Upper lobe of right lung (tissue), 1 donor: ENCODE results near the gene GALNT2. TPM values are rescaled to one million over a fixed set of nuclear protein-coding genes. Genes with fewer than 3 reads are reported as not detected.

Source experiments
- ATAC-seq: fragments of 200-7000 bp; cut with Tn5 transposase; one replicate; pipeline ENCODE4 v1.9.1; 2020; ENCODE audit warnings: mild to moderate bottlenecking, moderate library complexity
- DNase-seq: peaks from one replicate; pipeline ENCODE4 v3.0.0-alpha.2; 2020
- H3K27ac ChIP-seq: fragments of 200-600 bp; one replicate; pipeline ENCODE4 v1.8.0; 2022
- H3K27me3 ChIP-seq: fragments of 200-600 bp; one replicate; pipeline ENCODE4 v1.8.0; 2022; ENCODE audit warnings: mild to moderate bottlenecking
- H3K36me3 ChIP-seq: fragments of 200-600 bp; one replicate; pipeline ENCODE4 v1.8.0; 2022
- H3K4me1 ChIP-seq: fragments of 200-600 bp; one replicate; pipeline ENCODE4 v1.8.0; 2022
- H3K4me3 ChIP-seq: fragments of 200-600 bp; one replicate; pipeline ENCODE4 v1.8.0; 2022; ENCODE audit warnings: mild to moderate bottlenecking
- H3K9me3 ChIP-seq: fragments of 200-600 bp; one replicate; pipeline ENCODE4 v1.8.0; 2022
- intact Hi-C: fragments of 100-400 bp; cut with DNase I; formaldehyde crosslinking; loops from one replicate; pipeline ENCODE4 v1.11.0; 2022
- total RNA-seq: library from RNA; stranded (reverse); fragmentation: NEBNext Ultra II Directional; extraction: Animal tissue kit (Norgen Biotek cat#: 25700); gene quantifications from one replicate; pipeline ENCODE4 v1.2.1, GENCODE V29; 2021
- TF ChIP-seq, protein P1 (sequence below): fragments of 200-600 bp; IDR thresholded peaks from one replicate; pipeline ENCODE4 v1.8.0; 2022; ENCODE audit warnings: antibody characterized with exemption
- donor health status: DM: no; HTN: yes; CAD: no; lungs with severe emphysema.

GALNT2 gene
- total RNA-seq, 1 donor from 2014 or later, result 55.1 TPM

GRCh38 chr1:230083053-230083452 is 16.0 kb downstream of the GALNT2 start:
- intact Hi-C loops, result no loop called here
- H3K4me1 ChIP-seq, result peaks cover 31% of the 10 kb centered on the region
- TF ChIP-seq, protein P1, sequence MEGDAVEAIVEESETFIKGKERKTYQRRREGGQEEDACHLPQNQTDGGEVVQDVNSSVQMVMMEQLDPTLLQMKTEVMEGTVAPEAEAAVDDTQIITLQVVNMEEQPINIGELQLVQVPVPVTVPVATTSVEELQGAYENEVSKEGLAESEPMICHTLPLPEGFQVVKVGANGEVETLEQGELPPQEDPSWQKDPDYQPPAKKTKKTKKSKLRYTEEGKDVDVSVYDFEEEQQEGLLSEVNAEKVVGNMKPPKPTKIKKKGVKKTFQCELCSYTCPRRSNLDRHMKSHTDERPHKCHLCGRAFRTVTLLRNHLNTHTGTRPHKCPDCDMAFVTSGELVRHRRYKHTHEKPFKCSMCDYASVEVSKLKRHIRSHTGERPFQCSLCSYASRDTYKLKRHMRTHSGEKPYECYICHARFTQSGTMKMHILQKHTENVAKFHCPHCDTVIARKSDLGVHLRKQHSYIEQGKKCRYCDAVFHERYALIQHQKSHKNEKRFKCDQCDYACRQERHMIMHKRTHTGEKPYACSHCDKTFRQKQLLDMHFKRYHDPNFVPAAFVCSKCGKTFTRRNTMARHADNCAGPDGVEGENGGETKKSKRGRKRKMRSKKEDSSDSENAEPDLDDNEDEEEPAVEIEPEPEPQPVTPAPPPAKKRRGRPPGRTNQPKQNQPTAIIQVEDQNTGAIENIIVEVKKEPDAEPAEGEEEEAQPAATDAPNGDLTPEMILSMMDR, result no peak
- no peaks in the 10 kb centered on the region for H3K27me3 ChIP-seq
- H3K4me3 ChIP-seq, result no peak overlapping the region
- DNase-seq (no peak), ATAC-seq (no peak)
- H3K36me3 ChIP-seq, result no peaks in the 10 kb centered on the region
- no peaks in the 10 kb centered on the region for H3K9me3 ChIP-seq
- no peak overlapping the region for H3K27ac ChIP-seq

DNA sequence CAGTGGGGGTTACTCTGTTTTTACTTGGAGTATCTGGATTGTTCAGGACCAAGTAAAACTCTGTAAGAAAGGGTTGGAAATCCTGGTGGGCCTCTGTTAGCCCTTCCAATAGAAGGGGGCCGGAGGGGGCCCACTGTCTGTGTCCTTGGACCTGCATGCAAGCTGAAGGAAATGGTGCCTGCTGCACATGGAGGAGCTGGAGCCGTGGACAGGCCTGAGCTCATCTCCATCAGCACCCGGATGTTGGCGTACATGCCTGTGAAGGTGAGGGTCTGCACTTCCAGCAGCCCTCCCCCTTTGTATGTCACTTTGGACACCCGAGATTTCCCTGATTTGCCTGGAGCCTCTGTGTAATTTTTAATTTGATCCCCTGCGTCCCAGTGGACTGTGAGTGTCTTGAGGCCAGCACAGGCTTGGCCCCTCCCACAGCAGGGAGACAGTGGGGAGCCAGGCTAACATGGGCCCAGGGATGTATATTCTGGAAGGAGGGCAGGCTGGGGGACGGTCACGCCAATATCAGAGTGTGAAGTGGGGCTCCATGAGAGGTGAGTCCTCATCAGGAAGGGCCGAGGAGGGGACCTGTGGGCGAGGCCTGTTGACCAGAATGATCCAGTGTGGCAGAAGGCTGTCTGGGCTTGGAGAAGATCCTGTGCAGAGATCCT is 16.8 kb downstream of the GALNT2 start:
- Histone ChIP-seq H3K4me1 (peaks cover 34% of the 10 kb centered on the region), H3K36me3 (no peaks in the 10 kb centered on the region), H3K27me3 (no peaks in the 10 kb centered on the region), H3K9me3 (no peaks in the 10 kb centered on the region), H3K4me3 (no peak overlapping the region), H3K27ac (no peak overlapping the region)
- TF ChIP-seq, protein P1, result no peak
- DNase-seq (no peak), ATAC-seq (peak; percentile 4)
- intact Hi-C loops, result no loop called here

- TF ChIP-seq, protein P1, result no peak
- H3K4me1 ChIP-seq, result peaks cover 34% of the 10 kb centered on the region
- H3K27ac ChIP-seq, result no peak overlapping the region
- no peaks in the 10 kb centered on the region for H3K36me3 ChIP-seq
- intact Hi-C loops, result no loop called here
- H3K27me3 ChIP-seq, result no peaks in the 10 kb centered on the region
- H3K4me3 ChIP-seq, result no peak overlapping the region
- DNase-seq (no peak), ATAC-seq (peak; percentile 73)
- no peaks in the 10 kb centered on the region for H3K9me3 ChIP-seq
Measured at GRCh38 chr1:230084408-230085177, 17.6 kb downstream of the GALNT2 start.

DNA sequence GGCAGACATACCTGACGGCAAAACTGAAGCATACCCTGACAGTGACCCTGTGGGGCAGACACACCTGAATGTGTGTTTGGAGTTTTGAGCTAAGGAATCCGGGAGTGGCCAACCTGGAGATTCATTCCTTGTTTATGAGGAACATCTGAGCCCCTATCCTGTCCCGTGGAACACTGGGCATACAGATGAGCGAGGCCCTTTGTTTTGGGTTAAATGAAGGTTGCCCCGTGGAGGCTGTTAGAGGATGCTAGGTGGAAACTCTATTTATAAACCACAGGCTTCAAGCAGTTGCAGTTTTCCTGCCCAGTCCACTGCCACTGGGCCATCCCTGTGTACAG is 18.1 kb downstream of the GALNT2 start:
- Histone ChIP-seq H3K4me1 (peaks cover 39% of the 10 kb centered on the region), H3K4me3 (no peak overlapping the region), H3K9me3 (no peaks in the 10 kb centered on the region), H3K27me3 (no peaks in the 10 kb centered on the region), H3K36me3 (no peaks in the 10 kb centered on the region), H3K27ac (no peak overlapping the region)
- no peak for ATAC-seq
- intact Hi-C loops, result no loop called here
- no peak for DNase-seq
- TF ChIP-seq, protein P1, result no peak

- Histone ChIP-seq H3K27ac (no peak overlapping the region), H3K9me3 (no peaks in the 10 kb centered on the region), H3K36me3 (no peaks in the 10 kb centered on the region), H3K4me1 (peaks cover 42% of the 10 kb centered on the region), H3K27me3 (no peaks in the 10 kb centered on the region), H3K4me3 (no peak overlapping the region)
- no peak for ATAC-seq
- intact Hi-C loops, result no loop called here
- no peak for DNase-seq
- TF ChIP-seq, protein P1, result no peak
Measured at GRCh38 chr1:230086151-230086550, 19.1 kb downstream of the GALNT2 start.
